Upper lobe of right lung (tissue), 1 donor: Measurements from ENCODE around the gene DNHD1. TPM values are rescaled to one million over a fixed set of nuclear protein-coding genes. Genes with fewer than 3 reads are reported as not detected.

Experiments used
- ATAC-seq: fragments of 200-7000 bp; cut with Tn5 transposase; one replicate; pipeline ENCODE4 v1.9.1; 2020; ENCODE audit warnings: mild to moderate bottlenecking, moderate library complexity
- DNase-seq: peaks from one replicate; pipeline ENCODE4 v3.0.0-alpha.2; 2020
- H3K27ac ChIP-seq: fragments of 200-600 bp; one replicate; pipeline ENCODE4 v1.8.0; 2022
- H3K27me3 ChIP-seq: fragments of 200-600 bp; one replicate; pipeline ENCODE4 v1.8.0; 2022; ENCODE audit warnings: mild to moderate bottlenecking
- H3K36me3 ChIP-seq: fragments of 200-600 bp; one replicate; pipeline ENCODE4 v1.8.0; 2022
- H3K4me1 ChIP-seq: fragments of 200-600 bp; one replicate; pipeline ENCODE4 v1.8.0; 2022
- H3K4me3 ChIP-seq: fragments of 200-600 bp; one replicate; pipeline ENCODE4 v1.8.0; 2022; ENCODE audit warnings: mild to moderate bottlenecking
- H3K9me3 ChIP-seq: fragments of 200-600 bp; one replicate; pipeline ENCODE4 v1.8.0; 2022
- intact Hi-C: fragments of 100-400 bp; cut with DNase I; formaldehyde crosslinking; loops from one replicate; pipeline ENCODE4 v1.11.0; 2022
- total RNA-seq: library from RNA; stranded (reverse); fragmentation: NEBNext Ultra II Directional; extraction: Animal tissue kit (Norgen Biotek cat#: 25700); gene quantifications from one replicate; pipeline ENCODE4 v1.2.1, GENCODE V29; 2021
- TF ChIP-seq, protein P1 (sequence below): fragments of 200-600 bp; IDR thresholded peaks from one replicate; pipeline ENCODE4 v1.8.0; 2022; ENCODE audit warnings: antibody characterized with exemption
- donor health status: DM: no; HTN: yes; CAD: no; lungs with severe emphysema.

The DNHD1 gene
- total RNA-seq, 1 donor from 2014 or later = 14.5 TPM

GRCh38 chr11:6613496-6613895 lies 116.4 kb downstream of the DNHD1 start:
- Histone ChIP-seq H3K9me3 (no peaks in the 10 kb centered on the region), H3K36me3 (peaks cover 58% of the 10 kb centered on the region), H3K4me3 (no peak overlapping the region), H3K27ac (peak overlapping the region; percentile 99), H3K4me1 (peaks cover 23% of the 10 kb centered on the region), H3K27me3 (no peaks in the 10 kb centered on the region)
- DNase-seq (no peak), ATAC-seq (no peak)
- TF ChIP-seq, protein P1, sequence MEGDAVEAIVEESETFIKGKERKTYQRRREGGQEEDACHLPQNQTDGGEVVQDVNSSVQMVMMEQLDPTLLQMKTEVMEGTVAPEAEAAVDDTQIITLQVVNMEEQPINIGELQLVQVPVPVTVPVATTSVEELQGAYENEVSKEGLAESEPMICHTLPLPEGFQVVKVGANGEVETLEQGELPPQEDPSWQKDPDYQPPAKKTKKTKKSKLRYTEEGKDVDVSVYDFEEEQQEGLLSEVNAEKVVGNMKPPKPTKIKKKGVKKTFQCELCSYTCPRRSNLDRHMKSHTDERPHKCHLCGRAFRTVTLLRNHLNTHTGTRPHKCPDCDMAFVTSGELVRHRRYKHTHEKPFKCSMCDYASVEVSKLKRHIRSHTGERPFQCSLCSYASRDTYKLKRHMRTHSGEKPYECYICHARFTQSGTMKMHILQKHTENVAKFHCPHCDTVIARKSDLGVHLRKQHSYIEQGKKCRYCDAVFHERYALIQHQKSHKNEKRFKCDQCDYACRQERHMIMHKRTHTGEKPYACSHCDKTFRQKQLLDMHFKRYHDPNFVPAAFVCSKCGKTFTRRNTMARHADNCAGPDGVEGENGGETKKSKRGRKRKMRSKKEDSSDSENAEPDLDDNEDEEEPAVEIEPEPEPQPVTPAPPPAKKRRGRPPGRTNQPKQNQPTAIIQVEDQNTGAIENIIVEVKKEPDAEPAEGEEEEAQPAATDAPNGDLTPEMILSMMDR = no peak
- intact Hi-C loops = no loop called here

DNA sequence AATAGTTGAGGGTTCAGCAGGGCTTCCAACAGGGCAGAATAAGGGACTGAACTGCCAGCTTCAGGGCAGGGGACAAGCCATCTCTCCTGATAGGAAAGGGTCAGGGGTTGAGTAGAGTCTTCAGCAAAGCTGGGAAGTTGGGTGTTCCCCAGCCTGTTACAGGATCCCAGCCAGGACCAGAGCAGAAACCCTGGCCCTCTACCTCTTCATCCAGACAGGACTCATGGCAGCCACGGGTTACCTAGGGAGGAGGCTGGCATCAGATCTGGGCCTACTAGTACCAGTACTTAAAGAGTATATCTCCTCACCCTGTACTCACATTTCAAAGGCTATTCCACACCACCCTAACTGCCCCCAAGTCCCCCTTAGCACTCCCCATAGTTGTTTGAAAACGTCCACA lies 117.4 kb downstream of the DNHD1 start:
- Histone ChIP-seq H3K4me3 (no peak overlapping the region), H3K27ac (no peak overlapping the region), H3K27me3 (no peaks in the 10 kb centered on the region), H3K36me3 (peaks cover 49% of the 10 kb centered on the region), H3K9me3 (no peaks in the 10 kb centered on the region), H3K4me1 (peaks cover 23% of the 10 kb centered on the region)
- DNase-seq (no peak), ATAC-seq (no peak)
- intact Hi-C loops = no loop called here
- TF ChIP-seq, protein P1 = no peak

DNA sequence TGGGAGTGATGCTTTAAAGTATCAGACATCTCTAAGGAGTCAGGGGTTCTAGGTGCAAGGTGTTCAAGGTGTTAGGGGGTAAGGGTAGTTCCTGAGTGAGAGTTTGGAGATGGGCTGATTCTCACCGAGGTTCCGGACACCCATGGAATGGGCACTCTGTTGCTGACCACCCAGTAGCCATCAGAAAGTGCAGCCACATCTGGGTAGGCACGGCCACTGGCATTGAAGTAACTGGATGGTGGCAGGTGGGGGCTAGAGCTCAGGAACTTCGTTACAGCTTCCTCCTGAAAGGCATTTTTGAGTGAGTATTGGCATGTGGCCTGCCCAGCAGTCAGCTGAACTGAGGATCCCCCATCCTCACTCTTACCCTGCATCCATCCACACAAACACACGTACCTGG lies 118.0 kb downstream of the DNHD1 start:
- TF ChIP-seq, protein P1 = no peak
- intact Hi-C loops = no loop called here
- Histone ChIP-seq H3K27ac (no peak overlapping the region), H3K4me3 (no peak overlapping the region), H3K4me1 (peaks cover 23% of the 10 kb centered on the region), H3K36me3 (peaks cover 43% of the 10 kb centered on the region), H3K9me3 (no peaks in the 10 kb centered on the region), H3K27me3 (no peaks in the 10 kb centered on the region)
- DNase-seq (no peak), ATAC-seq (no peak)

- Histone ChIP-seq H3K27me3 (no peaks in the 10 kb centered on the region), H3K9me3 (no peaks in the 10 kb centered on the region), H3K36me3 (peaks cover 33% of the 10 kb centered on the region), H3K4me1 (peaks cover 19% of the 10 kb centered on the region), H3K4me3 (no peak overlapping the region), H3K27ac (no peak overlapping the region)
- TF ChIP-seq, protein P1 = no peak
- DNase-seq = no peak
- ATAC-seq = no peak
- intact Hi-C loops = no loop called here
These were observed 119.0 kb downstream of the DNHD1 start for GRCh38 chr11:6615882-6616585.

DNA sequence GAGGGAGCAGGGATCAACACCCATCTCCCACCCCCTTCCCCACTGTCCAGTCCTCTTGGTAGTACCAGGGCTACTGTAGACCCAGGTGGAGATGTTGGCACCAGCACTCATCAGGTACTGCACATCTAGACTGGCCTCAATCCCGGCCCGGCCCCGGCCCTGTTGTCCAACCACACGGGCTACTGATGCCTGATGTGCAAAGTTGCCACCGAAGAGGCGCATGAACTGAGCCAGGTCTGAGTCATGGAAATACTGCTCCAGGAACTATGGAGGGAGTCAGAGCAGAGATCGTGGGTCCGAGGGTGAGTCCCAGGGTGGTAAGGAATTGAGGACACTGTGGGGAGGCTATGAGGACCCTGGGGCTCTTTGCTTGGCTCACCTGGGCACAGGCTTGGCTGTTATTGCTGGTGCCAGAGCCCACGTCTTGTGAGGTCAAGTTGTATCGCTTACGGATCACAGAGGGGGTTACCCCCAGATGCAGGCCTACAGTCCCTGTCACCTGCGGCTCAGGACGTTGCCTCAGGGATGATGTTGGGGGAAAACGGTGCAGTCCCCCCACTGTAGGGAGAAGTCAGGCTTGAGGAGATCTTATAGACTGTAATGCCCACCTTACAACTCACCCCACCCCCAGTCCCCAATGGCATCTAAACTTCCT lies 119.6 kb downstream of the DNHD1 start:
- Histone ChIP-seq H3K27ac (no peak overlapping the region), H3K9me3 (no peaks in the 10 kb centered on the region), H3K36me3 (peaks cover 30% of the 10 kb centered on the region), H3K4me1 (peaks cover 19% of the 10 kb centered on the region), H3K4me3 (no peak overlapping the region), H3K27me3 (no peaks in the 10 kb centered on the region)
- intact Hi-C loops = no loop called here
- ATAC-seq (no peak), DNase-seq (no peak)
- TF ChIP-seq, protein P1 = no peak
